Myocyte (in vitro differentiated cells): ENCODE data around the gene XRCC5. TPM values are rescaled to one million over a fixed set of nuclear protein-coding genes. Genes with fewer than 3 reads are reported as not detected.

Source experiments
- DNase-seq: peaks from one replicate; pipeline ENCODE4 v3.0.0-alpha.2; 2012; ENCODE audit warnings: low read depth
- total RNA-seq: library from RNA; depleted of rRNA; stranded (reverse); fragments of >200 nt; gene quantifications from 2 replicates; pipeline ENCODE4 v1.2.3, GENCODE V29; 2014

XRCC5 gene
- total RNA-seq, 1 donor from 2014 or later: 278 TPM

- DNase-seq: peak; percentile 99
Measured at GRCh38 chr2:216083464-216084281, 25.5 kb upstream of the XRCC5 start.

GRCh38 chr2:216084547-216084946 is 24.6 kb upstream of the XRCC5 start:
- peak; percentile 69 for DNase-seq

GRCh38 chr2:216086207-216086893 is 22.8 kb upstream of the XRCC5 start:
- DNase-seq: no peak

DNA sequence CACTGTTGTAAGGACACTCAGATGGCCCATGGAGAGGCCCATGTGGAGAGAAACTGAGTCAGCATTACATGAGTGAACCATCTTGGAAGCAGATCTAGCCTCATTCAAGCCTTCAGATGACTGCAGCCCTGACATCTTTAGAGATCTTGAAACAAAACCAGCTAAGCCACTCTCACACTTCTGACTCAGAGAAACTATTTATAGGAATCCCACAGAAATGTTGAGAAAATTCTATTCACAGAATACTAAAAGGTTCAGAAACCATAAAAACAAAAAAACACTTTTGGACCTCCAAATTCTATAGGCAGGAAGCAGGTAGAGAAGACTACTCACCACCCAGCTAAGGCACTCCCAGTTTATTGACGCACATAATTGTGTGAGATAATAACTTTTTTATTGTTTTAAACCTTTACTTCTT is 18.8 kb upstream of the XRCC5 start:
- DNase-seq: peak; percentile 48

- DNase-seq: no peak
Measured at GRCh38 chr2:216092646-216093045, 16.5 kb upstream of the XRCC5 start.

DNA sequence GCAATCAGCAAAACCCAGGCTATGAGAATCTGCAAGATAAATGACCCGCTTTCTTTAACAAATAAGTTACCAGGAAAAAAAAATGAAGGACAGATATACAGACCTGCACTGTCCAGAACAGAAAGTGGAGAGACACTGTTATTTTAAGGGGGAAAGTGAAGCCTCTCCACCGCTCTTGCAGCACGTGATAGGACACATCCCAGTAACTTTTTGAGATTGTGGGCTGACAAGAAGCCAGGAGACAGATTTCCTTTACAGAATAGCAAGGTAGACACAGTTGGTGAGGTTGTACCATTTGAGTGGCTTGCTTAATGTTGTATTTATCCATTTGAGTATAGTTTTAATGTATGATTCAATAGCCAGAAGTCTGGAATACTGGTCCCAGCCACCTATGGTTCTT is 14.4 kb upstream of the XRCC5 start:
- DNase-seq: no peak

- no peak for DNase-seq
Measured at GRCh38 chr2:216098421-216099334, 10.5 kb upstream of the XRCC5 start.

GRCh38 chr2:216101109-216101508 is 8.0 kb upstream of the XRCC5 start:
- DNase-seq: no peak

DNA sequence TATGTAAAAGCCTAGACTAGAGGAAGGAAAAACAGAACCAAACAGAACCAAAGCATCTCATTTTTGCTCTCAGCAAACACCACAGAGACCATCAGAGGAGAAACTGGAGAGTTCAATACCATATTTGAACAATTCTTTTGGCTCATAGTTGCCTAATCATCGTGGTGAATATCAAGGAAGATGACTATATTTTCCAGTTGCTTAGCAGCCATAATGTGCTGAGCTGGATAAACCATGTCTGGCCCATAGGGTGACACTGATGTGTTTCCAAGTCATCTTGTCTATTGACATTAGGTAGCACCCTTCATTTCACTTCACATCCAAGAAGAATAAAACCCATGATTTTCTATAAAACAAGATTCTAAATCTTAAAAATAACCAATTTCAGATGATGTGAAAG is 5.9 kb upstream of the XRCC5 start:
- no peak for DNase-seq

DNA sequence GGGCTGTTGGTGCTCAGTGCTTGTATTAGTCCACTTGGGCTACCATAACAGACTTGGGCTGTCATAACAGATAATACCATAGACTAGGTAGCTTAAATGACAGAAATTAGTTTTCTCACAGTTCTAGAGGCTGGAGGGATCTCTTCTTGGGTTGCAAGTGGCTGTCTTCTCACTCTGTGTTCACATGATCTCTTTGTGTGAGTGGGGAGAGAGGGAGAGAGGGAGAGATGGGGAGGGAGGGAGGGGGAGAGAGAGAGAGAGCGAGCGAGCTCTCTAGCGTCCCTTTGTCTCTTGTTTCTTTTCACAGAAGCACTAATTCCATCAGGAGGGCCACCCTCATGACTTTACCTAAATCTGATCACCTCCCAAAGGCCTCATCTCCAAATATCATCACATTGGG is 4.5 kb upstream of the XRCC5 start:
- no peak for DNase-seq

DNA sequence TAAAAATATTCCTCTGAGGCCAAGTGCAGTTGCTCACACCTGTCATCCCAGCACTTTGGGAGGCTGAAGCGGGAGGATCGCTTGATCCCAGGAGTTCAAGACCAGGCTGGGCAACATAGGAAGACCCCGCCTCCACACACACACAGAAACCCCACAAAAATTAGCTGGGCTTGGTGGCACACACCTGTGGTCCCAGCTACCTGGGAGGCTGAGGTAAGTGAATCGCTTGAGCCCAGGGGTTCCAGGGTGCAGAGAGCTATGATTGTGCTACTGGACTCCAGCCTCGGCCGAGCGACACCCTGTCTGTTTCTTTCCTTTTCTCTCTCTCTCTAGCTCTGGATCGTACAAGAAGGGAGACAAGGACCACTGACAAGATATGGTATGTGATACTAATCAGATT is 1.8 kb upstream of the XRCC5 start:
- no peak for DNase-seq

DNA sequence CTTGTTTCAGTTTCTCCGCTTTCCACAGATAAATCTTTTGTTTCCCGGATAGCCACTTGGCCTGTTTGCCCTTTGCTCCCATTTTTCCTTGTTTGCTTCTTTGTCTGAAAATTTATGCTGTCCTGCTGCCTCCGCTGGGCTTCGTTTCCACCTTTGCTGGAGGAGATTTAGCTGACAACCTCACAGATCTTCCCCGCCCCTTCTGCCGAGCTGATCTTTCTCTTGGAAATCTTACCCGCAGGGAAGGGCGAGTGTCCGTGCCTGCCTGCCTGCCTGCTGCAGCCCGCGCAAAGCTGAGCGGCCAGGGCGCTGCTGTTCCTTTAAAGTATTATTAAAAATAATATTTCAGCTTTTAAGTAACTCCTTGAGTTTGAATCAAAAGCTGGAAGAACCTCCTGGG is 1.4 kb upstream of the XRCC5 start:
- DNase-seq: peak; percentile 31

- peak; percentile 67 for DNase-seq
Measured at GRCh38 chr2:216108310-216108966, 710 bp upstream of the XRCC5 start.

GRCh38 chr2:216109962-216110614 is 940 bp downstream of the XRCC5 start:
- peak; percentile 50 for DNase-seq

DNA sequence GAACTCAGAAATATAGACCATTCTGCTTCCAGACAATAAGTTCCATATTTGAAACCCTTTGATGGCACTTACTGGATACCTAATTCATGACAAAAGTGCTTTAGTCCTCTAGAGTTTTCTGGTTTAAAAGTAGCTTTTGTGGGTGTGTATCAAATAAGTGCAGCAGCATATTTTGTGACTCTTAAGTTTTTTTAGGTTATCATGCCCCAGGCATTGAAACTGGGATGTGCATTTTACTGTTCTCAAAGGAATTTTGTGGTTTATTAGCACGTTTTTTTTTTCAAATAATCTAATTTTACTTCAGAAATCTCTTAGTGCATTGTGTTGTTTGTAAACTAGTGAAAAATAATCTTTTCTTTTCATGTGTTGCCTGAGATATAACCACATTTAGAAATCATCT is 1.5 kb downstream of the XRCC5 start:
- no peak for DNase-seq

- no peak for DNase-seq
Measured at GRCh38 chr2:216111122-216111521, 2.0 kb downstream of the XRCC5 start.

DNA sequence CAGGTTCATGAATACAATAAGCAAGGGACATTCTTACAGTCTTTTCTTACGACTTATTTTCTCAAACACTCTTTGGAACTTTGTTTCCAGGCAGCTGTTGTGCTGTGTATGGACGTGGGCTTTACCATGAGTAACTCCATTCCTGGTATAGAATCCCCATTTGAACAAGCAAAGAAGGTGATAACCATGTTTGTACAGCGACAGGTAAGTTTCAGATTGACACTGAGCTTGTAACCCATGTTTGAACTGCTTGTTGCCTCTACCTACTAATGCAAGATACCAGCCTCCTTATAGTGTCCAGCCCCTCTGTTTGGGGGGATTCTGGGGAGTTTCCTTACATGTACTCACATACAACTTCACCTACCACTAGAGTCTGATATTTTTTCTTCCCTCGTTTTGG is 3.8 kb downstream of the XRCC5 start:
- DNase-seq: no peak

DNA sequence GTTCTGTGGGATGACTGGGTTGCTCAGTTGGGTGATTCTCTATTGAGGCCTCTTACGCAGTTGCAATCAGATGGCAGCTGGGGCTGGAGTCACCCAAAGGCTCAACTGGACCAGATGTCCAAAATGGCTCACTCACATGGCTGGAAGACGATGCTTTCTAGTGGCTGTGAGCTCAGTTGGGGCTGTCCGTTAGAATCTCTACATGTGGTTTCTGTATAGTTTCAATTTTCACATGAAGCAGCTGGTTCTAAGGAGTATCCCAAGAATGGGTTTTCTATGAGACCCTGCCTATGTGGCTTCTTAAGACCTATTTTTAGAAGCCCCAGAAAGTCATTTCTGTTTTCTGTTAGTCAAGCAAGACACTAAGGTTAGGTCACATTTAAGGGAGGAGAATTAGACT is 4.4 kb downstream of the XRCC5 start:
- peak; percentile 95 for DNase-seq

- no peak for DNase-seq
Measured at GRCh38 chr2:216114382-216114713, 5.2 kb downstream of the XRCC5 start.

DNA sequence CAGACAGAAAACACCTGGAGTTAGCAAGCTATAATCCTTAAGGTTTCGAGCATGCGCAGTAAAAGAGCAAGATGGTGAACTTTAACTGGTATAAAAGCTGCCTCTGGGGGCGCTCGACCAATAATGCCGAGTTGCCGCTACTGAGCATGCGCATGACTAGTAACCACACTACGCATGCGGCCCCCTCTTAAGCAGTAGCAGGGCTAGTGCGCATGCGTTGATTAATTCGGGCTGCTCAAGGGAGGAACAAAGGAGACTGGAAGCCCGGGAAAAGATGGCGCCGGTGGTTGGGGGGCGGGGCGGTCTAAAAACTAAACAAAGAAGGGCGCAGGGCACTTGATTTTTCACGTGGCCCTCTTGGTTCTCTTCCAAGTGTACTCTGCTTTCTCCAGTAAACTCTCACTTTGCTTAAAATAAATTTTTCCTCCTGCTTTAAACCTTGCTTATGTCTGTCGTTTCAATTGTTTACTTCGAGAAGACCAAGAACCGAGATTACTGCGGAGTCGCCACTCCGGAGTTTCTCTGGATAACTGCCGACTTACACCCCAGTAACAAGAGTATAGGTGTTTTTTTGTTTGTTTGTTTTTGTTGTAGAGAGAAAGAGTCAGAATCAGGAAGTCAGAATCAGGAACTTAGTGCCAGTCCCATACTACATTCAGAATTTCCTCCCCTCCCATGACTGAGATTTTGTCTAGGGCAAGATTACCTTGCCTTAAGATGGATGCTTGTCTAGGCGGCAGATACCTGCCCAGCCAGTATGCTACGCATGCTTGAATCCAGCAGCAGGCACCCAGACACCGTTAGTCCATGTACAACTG is 5.8 kb downstream of the XRCC5 start:
- peak; percentile 99 for DNase-seq
